GM12875 (cell line): ENCODE results near the gene COL5A1.
A peak's percentile ranks its signal among the peaks of the same experiment; 100 is the strongest.

Source experiments
- H3K4me3 ChIP-seq: one replicate; pipeline ENCODE4 v1.5.1; 2011; ENCODE audit warnings: low read depth, low read length, control low read depth
- TF ChIP-seq, protein P1 (sequence below): IDR thresholded peaks from 2 replicates; pipeline ENCODE4 v1.5.1; 2011; ENCODE audit warnings: low read depth, mild to moderate bottlenecking, control low read depth, inconsistent platforms, low read length, moderate library complexity, borderline replicate concordance; ENCODE audit not compliant: insufficient read depth

Gene COL5A1

DNA sequence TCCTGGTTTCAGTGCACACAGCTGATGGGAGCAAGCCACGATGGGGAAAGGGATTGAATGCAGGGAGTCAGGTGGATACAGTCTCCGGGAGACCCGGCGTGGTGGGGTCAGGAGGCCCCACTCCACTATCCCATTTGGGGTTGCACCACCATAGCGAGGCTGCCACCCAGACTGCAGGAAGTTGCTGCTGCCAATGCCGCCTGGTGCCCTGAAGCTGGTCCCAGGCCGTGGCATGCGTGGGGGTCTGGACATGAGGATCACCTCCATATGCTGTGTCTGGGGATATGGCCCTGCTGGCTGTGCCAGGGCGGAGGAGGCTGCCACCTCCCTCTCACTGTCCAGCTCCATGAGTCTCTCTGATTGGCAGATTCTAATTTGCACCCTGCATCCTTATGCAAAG is 45.3 kb downstream of the COL5A1 start:
- TF ChIP-seq, protein P1, sequence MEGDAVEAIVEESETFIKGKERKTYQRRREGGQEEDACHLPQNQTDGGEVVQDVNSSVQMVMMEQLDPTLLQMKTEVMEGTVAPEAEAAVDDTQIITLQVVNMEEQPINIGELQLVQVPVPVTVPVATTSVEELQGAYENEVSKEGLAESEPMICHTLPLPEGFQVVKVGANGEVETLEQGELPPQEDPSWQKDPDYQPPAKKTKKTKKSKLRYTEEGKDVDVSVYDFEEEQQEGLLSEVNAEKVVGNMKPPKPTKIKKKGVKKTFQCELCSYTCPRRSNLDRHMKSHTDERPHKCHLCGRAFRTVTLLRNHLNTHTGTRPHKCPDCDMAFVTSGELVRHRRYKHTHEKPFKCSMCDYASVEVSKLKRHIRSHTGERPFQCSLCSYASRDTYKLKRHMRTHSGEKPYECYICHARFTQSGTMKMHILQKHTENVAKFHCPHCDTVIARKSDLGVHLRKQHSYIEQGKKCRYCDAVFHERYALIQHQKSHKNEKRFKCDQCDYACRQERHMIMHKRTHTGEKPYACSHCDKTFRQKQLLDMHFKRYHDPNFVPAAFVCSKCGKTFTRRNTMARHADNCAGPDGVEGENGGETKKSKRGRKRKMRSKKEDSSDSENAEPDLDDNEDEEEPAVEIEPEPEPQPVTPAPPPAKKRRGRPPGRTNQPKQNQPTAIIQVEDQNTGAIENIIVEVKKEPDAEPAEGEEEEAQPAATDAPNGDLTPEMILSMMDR, result no peak
- H3K4me3 ChIP-seq, result no peak overlapping the region

DNA sequence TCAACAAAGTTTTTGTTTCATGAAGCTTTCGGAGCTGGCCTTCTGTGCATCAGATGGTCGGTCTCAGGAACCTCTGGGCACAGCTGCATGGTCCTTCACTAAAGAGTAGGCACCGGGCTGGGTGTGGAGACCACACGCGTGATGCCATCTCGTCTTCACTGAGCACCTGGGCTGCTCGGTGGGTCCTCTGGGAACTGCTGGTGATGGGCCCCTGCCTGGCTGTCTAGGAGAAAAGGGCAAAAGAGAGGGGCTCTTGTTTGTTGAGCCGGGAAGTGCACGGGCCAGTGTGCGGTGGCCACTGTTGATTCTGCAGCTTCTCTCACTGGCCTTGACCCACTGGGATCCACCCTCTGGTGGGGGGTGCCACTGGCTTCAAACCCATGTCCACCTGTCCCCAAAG is 46.0 kb downstream of the COL5A1 start:
- TF ChIP-seq, protein P1, result no peak
- H3K4me3 ChIP-seq, result no peak overlapping the region

DNA sequence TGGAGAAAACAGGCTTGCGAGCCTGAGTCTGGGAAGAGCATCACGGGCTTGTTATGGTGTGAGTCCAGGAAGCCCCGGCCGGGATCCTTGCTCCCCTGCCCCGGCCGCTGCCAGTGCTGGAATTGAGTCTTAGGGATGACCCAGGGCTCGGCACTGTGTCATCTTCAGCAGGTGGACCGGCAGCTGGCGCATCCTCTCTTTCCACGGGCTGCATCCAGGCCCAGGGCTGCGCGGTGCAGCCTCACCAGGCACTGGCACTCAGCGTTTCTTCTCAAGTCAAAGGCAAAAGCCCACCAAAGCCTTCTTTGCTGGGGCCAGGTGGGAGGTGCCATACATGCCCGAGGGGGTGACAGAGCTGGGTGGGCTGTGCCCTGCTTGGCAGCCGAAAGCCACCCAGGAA is 46.6 kb downstream of the COL5A1 start:
- TF ChIP-seq, protein P1, result no peak
- H3K4me3 ChIP-seq, result no peak overlapping the region

DNA sequence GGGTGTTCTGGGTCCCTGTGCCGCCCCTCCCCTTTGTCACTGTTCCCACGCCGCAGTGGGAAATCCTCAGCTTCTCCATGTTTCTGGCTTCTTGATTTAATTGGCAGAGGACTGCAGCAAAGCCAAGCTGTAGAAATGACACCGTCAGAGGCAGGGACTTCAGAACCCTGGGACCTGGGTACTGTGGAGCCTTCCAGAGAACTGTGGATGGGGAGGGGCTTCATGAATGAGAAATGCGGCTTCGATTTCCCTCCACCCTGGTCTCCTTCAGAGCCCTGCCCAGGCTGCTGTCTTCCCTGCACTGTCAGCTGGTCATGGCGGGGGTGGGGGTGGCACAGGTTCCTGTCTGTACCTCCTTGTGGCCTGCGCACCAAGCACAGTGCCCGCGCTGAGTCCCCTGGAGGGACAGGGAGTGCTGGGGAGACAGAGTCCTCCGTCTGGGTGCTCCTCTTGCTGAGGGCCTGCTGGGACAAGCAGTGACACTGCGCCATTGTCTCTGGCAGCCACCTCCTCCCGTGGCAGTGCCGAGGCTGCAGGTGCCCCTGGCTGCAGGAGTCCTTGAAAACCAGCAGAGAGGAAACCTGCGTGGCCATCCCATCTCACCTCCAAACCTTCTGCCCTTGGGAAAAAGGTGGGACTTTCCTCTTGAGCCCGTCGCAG is 47.2 kb downstream of the COL5A1 start:
- H3K4me3 ChIP-seq, result no peak overlapping the region
- TF ChIP-seq, protein P1, result no peak

DNA sequence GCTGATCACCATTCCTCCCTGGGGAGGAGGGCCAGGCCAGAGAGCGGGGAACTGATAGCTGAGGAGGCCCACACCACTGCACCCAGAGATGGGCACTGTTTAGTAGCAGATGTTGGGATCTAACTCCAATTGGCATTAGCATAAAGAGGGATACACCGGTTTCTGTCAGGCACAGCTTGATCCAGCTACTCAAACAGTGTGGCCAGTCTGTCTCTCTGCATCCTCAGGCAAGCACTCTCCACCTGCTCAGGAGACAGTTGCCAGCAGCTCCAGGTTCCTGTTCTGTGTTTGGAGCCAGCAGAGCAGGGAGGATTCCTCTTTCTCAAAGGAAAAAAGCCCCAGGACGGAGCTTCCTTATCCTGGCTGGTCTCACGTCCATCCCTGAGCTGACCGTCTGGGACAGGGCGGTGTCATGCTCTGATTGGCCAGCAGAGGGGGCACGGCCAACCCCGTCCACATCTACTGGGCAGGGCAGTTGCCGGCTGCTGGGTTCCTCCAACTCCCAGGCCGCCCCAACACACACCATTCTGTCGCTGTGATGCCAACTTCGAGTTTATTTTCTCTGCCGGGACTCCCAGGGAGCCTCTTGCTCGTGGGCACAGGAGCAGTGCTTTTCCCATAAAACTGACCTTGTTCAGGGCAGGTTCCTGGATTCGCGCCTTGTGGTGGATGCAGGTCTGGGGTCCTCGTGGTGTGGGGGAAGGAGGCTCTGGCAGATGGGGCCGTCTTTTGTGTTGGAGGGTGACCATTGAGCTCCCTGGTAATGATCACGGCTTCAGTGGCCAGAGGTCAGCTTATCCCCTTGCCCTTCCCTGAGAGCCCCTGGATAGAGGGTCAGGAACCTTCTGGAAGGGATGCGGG is 47.9 kb downstream of the COL5A1 start:
- TF ChIP-seq, protein P1, result peak; percentile 86
- H3K4me3 ChIP-seq, result no peak overlapping the region

DNA sequence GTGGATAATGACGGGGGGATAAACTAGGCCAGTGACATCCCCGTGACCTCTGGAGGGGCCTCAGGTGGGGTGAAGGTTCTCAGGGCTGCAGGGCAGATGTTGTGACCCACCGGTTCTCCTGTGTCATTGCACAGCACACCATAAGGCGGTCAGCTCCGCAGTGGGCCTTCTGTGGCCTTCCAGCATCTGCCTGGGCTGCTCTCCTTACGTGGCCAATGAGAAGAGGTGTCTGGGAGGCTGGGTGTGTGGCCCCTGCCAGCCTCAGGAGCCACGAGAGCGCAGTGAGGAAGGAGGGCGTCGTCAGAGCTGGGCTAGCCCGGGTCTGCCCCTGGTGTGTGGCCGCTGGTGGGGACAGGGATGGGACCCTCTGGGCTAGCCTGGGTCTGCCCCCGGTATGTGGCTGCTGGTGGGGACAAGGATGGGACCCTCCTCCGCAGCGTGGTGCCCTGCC is 48.7 kb downstream of the COL5A1 start:
- H3K4me3 ChIP-seq, result no peak overlapping the region
- TF ChIP-seq, protein P1, result no peak

DNA sequence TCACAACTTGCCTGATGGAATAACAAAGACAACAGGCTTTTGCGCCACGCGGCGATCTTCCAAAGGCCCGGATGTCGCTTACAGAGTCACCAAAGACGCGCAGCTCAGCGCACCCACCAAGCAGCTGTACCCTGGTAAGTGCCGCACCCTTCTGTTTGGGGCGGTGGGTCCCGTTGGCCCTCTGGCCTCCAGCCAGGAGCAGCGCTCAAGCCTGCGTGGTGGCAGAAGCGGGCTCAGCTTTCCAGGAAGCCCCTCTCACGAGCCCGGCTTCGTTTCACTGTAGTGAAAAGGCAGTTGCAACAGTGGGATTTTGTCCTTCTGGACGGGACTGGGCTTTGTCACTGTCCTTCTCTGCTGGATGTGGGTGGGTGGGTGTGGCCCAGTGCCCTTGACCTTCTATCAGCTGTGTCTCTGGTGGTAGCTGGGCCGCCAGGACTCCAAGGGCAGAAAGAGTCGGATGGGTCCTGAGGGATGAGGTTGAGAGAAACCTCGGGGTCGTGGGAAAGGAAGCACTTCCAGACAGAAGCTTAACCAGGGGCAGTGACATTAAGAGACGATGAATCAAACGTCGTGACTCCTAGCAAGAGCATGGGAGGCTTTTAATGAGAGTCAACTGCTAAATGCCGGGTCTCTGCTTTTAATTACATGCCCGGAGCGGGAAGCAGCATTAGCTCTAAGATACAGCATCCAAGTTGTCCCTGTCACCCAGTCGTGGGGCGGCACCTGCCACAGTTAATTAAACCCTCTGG is 49.5 kb downstream of the COL5A1 start:
- no peak overlapping the region for H3K4me3 ChIP-seq
- TF ChIP-seq, protein P1, result no peak
